HEK293T (cell line): ENCODE data around the gene LILRB5.
"Not testable (repeated sequence)": the region's sequence is repeated elsewhere in the genome, so short reads cannot be mapped to it uniquely, and the experiment has no call there.

Source experiments
- ARNT ChIP-seq: fragments of 450-650 bp; IDR thresholded peaks from 2 replicates; pipeline ENCODE4 v1.6.1; 2017; ENCODE audit warnings: mild to moderate bottlenecking
- BHLHE40 ChIP-seq: fragments of 450-650 bp; IDR thresholded peaks from 2 replicates; pipeline ENCODE4 v1.6.1; 2016; ENCODE audit warnings: mild to moderate bottlenecking, moderate library complexity, borderline replicate concordance
- CTBP1 ChIP-seq: fragments of 450-650 bp; IDR thresholded peaks from 2 replicates; pipeline ENCODE4 v1.6.1; 2016; ENCODE audit warnings: borderline replicate concordance
- ELF4 ChIP-seq: fragments of 450-650 bp; IDR thresholded peaks from 2 replicates; pipeline ENCODE4 v1.6.1; 2017; ENCODE audit warnings: antibody characterized with exemption
- FOXA1 ChIP-seq: fragments of 450-650 bp; IDR thresholded peaks from 2 replicates; pipeline ENCODE4 v1.6.1; 2016; ENCODE audit warnings: mild to moderate bottlenecking
- L3MBTL2 ChIP-seq: fragments of 450-650 bp; conservative IDR thresholded peaks from 2 replicates; pipeline ENCODE4 v1.6.1; 2016; ENCODE audit warnings: mild to moderate bottlenecking
- NFRKB ChIP-seq: fragments of 450-650 bp; IDR thresholded peaks from 2 replicates; pipeline ENCODE4 v1.6.1; 2016; ENCODE audit warnings: mild to moderate bottlenecking, moderate library complexity
- SP1 ChIP-seq: fragments of 450-650 bp; IDR thresholded peaks from 2 replicates; pipeline ENCODE4 v1.6.1; 2017
- SUZ12 ChIP-seq: fragments of 450-650 bp; IDR thresholded peaks from 2 replicates; pipeline ENCODE4 v1.6.1; 2016; ENCODE audit warnings: mild to moderate bottlenecking
- TARDBP ChIP-seq: fragments of 450-650 bp; IDR thresholded peaks from 2 replicates; pipeline ENCODE4 v1.6.1; 2016
- ZNF384 ChIP-seq: fragments of 450-650 bp; IDR thresholded peaks from 2 replicates; pipeline ENCODE4 v1.6.1; 2016

GRCh38 chr19:54214734-54215133, 42.3 kb downstream of the LILRB5 start:
- TF ChIP-seq ZNF384, CTBP1, SUZ12, ELF4, L3MBTL2, ARNT, TARDBP, BHLHE40, SP1, NFRKB, FOXA1: not testable (repeated sequence)
